GM10266 (cell line): ENCODE measurements around the gene CHN1.

Experiments used
- DNase-seq: peaks from one replicate; pipeline ENCODE4 v3.0.0; 2012; ENCODE audit errors: extremely low spot score
- TF ChIP-seq, protein P1 (sequence below): IDR thresholded peaks from 2 replicates; pipeline ENCODE4 v1.5.1; 2012; ENCODE audit warnings: mild to moderate bottlenecking, low read depth; ENCODE audit not compliant: control insufficient read depth, insufficient read depth; ENCODE audit errors: missing control alignments

Gene CHN1

DNA sequence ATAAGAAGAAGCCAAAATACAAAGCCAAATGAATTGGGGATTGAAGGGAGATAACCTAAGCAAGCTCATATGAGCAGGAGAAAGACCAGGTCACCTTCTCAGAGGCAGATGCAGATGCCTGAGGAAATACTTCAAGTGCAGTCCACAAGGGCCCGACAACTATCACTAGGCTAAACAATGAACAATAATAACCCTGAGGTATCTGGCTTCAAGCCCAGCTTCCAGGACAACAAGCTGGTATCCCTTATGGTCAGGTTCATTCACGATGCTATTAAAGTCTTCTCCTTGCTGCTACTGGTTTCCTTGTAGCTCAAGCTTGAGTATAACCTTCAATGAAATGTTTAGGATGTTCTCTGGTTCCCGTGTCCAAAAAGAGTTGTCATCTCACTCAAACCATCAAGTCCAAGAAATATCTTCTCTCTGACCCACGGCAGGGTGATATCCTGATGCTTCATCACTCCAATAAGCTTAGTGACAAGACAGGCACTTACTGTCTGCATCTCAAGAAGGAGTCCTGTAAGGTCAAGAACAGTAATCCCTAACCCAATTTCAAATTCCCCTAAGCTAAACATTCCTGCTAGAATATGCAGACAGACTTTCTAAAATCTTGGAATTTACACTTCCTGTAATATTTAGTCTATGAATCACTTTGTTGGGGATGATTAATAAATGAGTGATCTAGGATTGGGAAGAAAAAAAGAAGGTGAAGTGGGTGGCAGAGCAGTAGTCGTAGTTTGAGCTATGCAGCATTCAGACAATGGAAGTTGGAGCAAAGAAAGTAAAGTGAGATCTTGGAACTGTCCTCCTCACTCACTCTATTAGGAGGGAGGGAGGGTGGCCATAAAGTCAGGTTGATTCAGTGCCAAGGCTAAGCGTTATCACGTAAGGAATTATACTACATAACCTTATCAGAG is 33.1 kb downstream of the CHN1 start:
- TF ChIP-seq, protein P1, sequence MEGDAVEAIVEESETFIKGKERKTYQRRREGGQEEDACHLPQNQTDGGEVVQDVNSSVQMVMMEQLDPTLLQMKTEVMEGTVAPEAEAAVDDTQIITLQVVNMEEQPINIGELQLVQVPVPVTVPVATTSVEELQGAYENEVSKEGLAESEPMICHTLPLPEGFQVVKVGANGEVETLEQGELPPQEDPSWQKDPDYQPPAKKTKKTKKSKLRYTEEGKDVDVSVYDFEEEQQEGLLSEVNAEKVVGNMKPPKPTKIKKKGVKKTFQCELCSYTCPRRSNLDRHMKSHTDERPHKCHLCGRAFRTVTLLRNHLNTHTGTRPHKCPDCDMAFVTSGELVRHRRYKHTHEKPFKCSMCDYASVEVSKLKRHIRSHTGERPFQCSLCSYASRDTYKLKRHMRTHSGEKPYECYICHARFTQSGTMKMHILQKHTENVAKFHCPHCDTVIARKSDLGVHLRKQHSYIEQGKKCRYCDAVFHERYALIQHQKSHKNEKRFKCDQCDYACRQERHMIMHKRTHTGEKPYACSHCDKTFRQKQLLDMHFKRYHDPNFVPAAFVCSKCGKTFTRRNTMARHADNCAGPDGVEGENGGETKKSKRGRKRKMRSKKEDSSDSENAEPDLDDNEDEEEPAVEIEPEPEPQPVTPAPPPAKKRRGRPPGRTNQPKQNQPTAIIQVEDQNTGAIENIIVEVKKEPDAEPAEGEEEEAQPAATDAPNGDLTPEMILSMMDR, result no peak
- DNase-seq, result no peak

DNA sequence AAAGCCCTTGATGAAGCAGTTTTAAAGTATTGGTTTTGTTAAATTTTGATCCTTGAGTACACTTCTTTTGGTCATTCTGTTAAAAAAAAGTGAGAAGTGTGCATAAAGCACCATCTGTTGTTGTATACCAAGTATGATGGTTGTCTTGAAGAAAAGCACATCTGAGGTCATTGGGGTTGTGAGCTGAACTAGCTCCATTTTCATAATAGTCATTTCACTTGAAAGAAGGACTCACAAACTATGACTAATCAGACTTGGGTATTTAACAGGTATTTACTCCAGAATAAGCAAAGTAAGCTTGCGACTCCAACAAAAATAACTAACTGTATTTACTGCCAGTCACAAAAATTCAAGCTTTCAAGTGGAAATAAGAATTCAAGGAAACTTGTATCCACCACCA is 35.1 kb downstream of the CHN1 start:
- TF ChIP-seq, protein P1, result no peak
- DNase-seq, result no peak

DNA sequence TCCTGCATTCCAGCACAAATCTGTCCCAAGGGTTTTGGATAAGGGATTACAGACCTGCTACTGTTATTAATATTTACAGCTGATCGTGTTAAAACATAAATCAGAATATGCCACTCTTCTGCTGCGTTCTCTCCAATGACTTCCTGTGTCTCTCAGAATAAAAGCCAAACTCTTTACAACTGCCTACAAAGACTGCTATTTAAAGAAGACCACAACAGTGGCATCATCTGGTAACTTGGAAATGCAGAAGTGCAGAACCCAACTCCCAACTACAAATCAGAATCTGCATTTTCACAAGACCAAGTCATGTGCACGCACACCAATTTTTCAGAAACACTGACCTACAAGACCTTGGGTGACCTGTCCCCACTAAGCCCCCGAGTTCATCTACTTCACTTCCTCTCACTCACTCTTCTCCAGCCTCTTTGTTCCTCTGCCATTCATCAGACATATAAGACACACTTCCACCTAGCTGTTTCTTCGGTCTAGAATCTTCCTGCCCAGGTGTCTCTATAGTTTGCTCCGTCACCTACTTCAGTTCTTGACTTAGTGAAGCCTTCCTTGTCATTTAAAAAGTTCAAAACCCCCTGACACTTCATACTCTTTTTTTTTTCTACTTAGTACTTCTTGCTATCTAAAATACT is 36.0 kb downstream of the CHN1 start:
- TF ChIP-seq, protein P1, result no peak
- no peak for DNase-seq

DNA sequence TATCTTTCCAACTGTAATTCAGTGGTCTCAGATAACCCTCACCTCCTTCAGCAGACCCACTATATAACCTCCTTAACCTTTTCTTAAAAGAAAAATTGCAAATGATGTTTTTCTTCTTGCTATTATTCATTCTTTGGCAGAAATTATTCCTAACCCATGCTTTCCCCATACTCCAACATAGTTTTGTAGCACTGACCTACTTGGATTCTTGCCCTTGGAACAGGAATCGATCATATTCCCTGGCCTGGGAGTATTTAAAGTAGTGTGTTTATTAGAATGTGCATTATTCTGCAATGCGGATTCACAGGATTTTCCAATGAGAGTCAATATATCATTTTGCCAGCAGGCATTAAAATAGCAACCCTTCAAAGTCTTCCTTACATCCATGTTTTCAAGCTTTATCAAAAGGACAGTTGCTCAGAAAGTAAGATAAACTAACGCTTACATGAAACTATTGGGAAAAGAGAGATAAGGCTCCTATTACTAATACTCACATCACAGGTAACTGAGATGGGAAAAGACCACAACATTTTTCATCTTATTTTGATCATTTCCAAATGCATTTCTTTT is 37.4 kb downstream of the CHN1 start:
- TF ChIP-seq, protein P1, result no peak
- no peak for DNase-seq

DNA sequence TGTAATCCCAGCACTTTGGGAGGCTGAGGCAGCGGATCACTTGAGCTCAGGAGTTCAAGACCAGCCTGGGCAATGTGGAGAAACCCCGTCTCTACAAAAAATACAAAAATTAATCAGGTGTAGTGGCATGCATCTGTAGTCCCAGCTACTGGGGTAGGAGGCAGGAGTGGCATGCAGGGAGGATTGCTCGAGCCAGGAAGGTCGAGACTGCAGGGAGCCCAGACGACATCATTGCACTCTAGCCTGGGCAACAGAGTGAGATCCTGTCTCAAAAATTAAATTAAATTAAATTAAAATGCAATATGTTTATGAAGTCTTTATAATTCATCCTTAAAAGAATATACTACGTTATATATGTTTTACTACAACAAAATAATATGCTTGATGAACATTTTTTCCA is 38.1 kb downstream of the CHN1 start:
- no peak for DNase-seq
- TF ChIP-seq, protein P1, result no peak

DNA sequence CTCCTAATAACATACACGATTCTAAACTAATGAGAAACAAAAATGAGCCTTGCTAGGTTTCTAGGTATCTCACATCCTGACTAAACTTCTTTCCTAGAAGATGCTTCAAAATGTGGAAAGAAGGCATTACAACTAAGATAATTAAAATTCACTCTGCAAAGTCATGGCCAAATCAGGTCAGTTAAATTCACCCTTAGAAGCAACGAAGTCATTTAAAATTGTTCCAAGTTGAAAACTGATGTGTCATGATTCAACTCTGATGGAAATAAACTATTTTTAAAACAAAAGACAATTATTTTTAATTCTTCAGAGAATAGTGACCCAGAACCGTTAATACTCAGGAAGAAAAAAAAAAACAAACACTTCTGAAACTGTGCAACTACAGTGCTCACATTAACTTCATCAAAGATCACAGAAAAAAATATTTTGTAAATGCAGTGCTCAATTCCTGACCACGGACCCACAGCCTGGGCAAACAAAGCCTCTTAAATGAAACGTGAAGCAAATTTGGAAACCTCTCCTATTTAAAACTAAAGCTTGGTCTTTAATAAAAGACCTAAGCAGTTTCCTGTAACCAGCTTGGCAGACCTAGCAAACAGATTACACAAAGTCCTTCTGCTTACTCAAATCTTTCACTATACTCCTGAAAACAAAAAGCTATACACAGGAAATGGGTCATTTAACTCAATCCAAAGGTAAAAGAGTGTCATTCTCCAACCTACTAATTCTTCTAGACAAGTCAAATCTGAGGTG is 39.0 kb downstream of the CHN1 start:
- DNase-seq, result no peak
- TF ChIP-seq, protein P1, result no peak

DNA sequence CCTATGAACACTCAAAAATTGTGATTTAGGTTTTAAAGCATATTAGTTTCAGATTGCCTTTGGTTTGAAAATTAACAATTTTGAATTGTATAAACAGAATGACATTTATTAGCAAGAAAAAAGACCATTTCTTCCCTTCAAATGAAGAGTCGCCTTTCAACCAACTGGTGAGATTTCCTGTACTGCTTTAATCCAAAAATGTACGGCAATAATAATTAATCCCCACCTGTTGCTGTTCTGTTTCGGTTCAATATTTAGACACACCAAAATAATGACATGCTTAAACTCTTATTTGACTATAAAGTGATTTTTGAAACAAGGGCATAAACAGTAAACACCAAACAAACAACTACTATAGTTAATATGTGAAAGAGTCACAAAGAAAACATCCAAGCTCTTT is 39.6 kb downstream of the CHN1 start:
- DNase-seq, result no peak
- TF ChIP-seq, protein P1, result no peak
